Left ventricle myocardium inferior (tissue), 1 donor: Measurements from ENCODE around the gene RAB43. TPM values are rescaled to one million over a fixed set of nuclear protein-coding genes. Genes with fewer than 3 reads are reported as not detected.

Source experiments
- DNase-seq: peaks from one replicate; pipeline ENCODE4 v3.0.0-alpha.2; 2020
- H3K27ac ChIP-seq: fragments of 200-600 bp; replicated peaks from 2 replicates; pipeline ENCODE4 v1.8.0; 2021
- H3K27me3 ChIP-seq: fragments of 200-600 bp; 2 replicates; pipeline ENCODE4 v1.8.0; 2021; ENCODE audit warnings: low read depth
- H3K36me3 ChIP-seq: fragments of 200-600 bp; 2 replicates; pipeline ENCODE4 v1.8.0; 2021
- H3K4me1 ChIP-seq: fragments of 200-600 bp; 2 replicates; pipeline ENCODE4 v1.8.0; 2021
- H3K4me3 ChIP-seq: fragments of 200-600 bp; 2 replicates; pipeline ENCODE4 v1.8.0; 2021; ENCODE audit warnings: mild to moderate bottlenecking, moderate library complexity
- H3K9me3 ChIP-seq: fragments of 200-600 bp; replicated peaks from 2 replicates; pipeline ENCODE4 v1.8.0; 2021
- CTCF ChIP-seq: fragments of 200-600 bp; IDR thresholded peaks from 2 replicates; pipeline ENCODE4 v1.8.0; 2021; ENCODE audit warnings: antibody characterized with exemption, mild to moderate bottlenecking, borderline replicate concordance
- intact Hi-C: fragments of 100-400 bp; cut with micrococcal nuclease; formaldehyde crosslinking; loops from one replicate; pipeline ENCODE4 v1.11.0; 2022
- total RNA-seq: library from RNA; stranded (reverse); fragmentation: NEBNext Ultra II Directional; extraction: Animal tissue kit (Norgen Biotek cat#: 25700); gene quantifications from one replicate; pipeline ENCODE4 v1.2.1, GENCODE V29; 2021
- donor health status: DM: no; HTN: yes; CAD: no; lungs with severe emphysema.

RAB43 gene
- total RNA-seq, 1 donor from 2014 or later, result 3.3 TPM

GRCh38 chr3:129119365-129120100, 2.1 kb downstream of the RAB43 start:
- peaks cover 47% of the 10 kb centered on the region for H3K4me1 ChIP-seq
- peaks cover 7% of the 10 kb centered on the region for H3K36me3 ChIP-seq
- no peaks in the 10 kb centered on the region for H3K9me3 ChIP-seq
- no peak for DNase-seq
- H3K27me3 ChIP-seq, result no peaks in the 10 kb centered on the region
- H3K27ac ChIP-seq, result peak overlapping the region; percentile 95
- intact Hi-C loops, result no loop called here
- TF ChIP-seq CTCF, result no peak
- peak overlapping the region; percentile 96 for H3K4me3 ChIP-seq

- DNase-seq, result no peak
- Histone ChIP-seq H3K36me3 (peaks cover 7% of the 10 kb centered on the region), H3K27ac (no peak overlapping the region), H3K4me3 (no peak overlapping the region), H3K9me3 (no peaks in the 10 kb centered on the region), H3K4me1 (peaks cover 47% of the 10 kb centered on the region), H3K27me3 (no peaks in the 10 kb centered on the region)
- intact Hi-C loops, result no loop called here
- TF ChIP-seq CTCF, result no peak
Observed at GRCh38 chr3:129118745-129119144, 2.9 kb downstream of the RAB43 start.

GRCh38 chr3:129117134-129117533, 4.5 kb downstream of the RAB43 start:
- peaks cover 7% of the 10 kb centered on the region for H3K36me3 ChIP-seq
- TF ChIP-seq CTCF, result no peak
- DNase-seq, result no peak

GRCh38 chr3:129116482-129116946, 5.1 kb downstream of the RAB43 start:
- no peak overlapping the region for H3K4me3 ChIP-seq
- H3K9me3 ChIP-seq, result no peaks in the 10 kb centered on the region
- no peak for DNase-seq
- peaks cover 47% of the 10 kb centered on the region for H3K4me1 ChIP-seq
- H3K27ac ChIP-seq, result peak overlapping the region; percentile 61
- intact Hi-C loops, result no loop called here
- TF ChIP-seq CTCF, result no peak
- peaks cover 7% of the 10 kb centered on the region for H3K36me3 ChIP-seq
- no peaks in the 10 kb centered on the region for H3K27me3 ChIP-seq

More at GRCh38 chr3:129117134-129117533, 4.5 kb downstream of the RAB43 start:
- Histone ChIP-seq H3K27me3 (no peaks in the 10 kb centered on the region), H3K27ac (peak overlapping the region; percentile 61), H3K9me3 (no peaks in the 10 kb centered on the region), H3K4me3 (no peak overlapping the region), H3K4me1 (peaks cover 47% of the 10 kb centered on the region)
- intact Hi-C loops, result no loop called here

GRCh38 chr3:129114455-129114854, 7.1 kb downstream of the RAB43 start:
- Histone ChIP-seq H3K27me3 (no peaks in the 10 kb centered on the region), H3K9me3 (no peaks in the 10 kb centered on the region), H3K4me1 (peaks cover 26% of the 10 kb centered on the region), H3K36me3 (peaks cover 13% of the 10 kb centered on the region), H3K27ac (no peak overlapping the region), H3K4me3 (no peak overlapping the region)
- TF ChIP-seq CTCF, result no peak
- no peak for DNase-seq
- intact Hi-C loops, result no loop called here
